Testis (tissue), 2 donors: ENCODE data around the gene CACNG6.
"Not testable (repeated sequence)": the region's sequence is repeated elsewhere in the genome, so short reads cannot be mapped to it uniquely, and the experiment has no call there.

Experiments used
- POLR2A ChIP-seq: fragments of 450-650 bp; IDR thresholded peaks from one replicate; pipeline ENCODE4 v1.6.1; 2017; ENCODE audit warnings: antibody characterized with exemption, mild to moderate bottlenecking, moderate library complexity
- TF ChIP-seq, protein P1 (sequence below), 3 experiments: fragments of 450-650 bp in 2 of 3; fragments of 200-600 bp in 1 of 3; sonication (generic) in 1 of 3; IDR thresholded peaks; one replicate each; pipeline ENCODE4 v1.5.1; 2016 to 2019; ENCODE audit warnings: antibody characterized with exemption in 3 of 3, mild to moderate bottlenecking in 2 of 3, moderate library complexity in 1 of 3

- TF ChIP-seq, protein P1, sequence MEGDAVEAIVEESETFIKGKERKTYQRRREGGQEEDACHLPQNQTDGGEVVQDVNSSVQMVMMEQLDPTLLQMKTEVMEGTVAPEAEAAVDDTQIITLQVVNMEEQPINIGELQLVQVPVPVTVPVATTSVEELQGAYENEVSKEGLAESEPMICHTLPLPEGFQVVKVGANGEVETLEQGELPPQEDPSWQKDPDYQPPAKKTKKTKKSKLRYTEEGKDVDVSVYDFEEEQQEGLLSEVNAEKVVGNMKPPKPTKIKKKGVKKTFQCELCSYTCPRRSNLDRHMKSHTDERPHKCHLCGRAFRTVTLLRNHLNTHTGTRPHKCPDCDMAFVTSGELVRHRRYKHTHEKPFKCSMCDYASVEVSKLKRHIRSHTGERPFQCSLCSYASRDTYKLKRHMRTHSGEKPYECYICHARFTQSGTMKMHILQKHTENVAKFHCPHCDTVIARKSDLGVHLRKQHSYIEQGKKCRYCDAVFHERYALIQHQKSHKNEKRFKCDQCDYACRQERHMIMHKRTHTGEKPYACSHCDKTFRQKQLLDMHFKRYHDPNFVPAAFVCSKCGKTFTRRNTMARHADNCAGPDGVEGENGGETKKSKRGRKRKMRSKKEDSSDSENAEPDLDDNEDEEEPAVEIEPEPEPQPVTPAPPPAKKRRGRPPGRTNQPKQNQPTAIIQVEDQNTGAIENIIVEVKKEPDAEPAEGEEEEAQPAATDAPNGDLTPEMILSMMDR (IDR thresholded peaks at IDR 0.05): not testable (repeated sequence)
- TF ChIP-seq POLR2A: not testable (repeated sequence)
These were observed 42.8 kb upstream of the CACNG6 start for GRCh38 chr19:53948611-53949010.
